ENCODE data around the gene ZBTB16. TPM values are rescaled to one million over a fixed set of nuclear protein-coding genes. Genes with fewer than 3 reads are reported as not detected.

Gene ZBTB16
- polyA plus RNA-seq, 1 donor = 2.8 TPM

DNA sequence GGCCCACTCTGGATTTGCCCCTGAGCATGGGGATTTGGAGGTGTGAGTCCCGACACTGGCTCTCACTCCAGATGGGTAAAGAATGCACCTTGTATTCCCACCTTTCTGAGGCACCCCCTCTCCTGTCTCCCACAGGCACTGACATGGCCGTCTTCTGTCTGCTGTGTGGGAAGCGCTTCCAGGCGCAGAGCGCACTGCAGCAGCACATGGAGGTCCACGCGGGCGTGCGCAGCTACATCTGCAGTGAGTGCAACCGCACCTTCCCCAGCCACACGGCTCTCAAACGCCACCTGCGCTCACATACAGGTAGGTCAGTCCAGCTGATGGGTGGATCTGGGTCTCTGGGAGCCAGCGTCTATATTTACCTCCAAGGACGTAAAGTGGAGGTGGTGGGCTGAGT is 182.5 kb downstream of the ZBTB16 start:
- WGBS (ENCODE audit: insufficient coverage, low lambda C conversion rate) = no CpG with 5 or more reads among the region's 15 CpGs
- H3K27ac ChIP-seq (ENCODE audit: low read length) = no peak overlapping the region
- H3K4me1 ChIP-seq (ENCODE audit: control insufficient read depth, insufficient read depth, low read length) = no peaks in the 10 kb centered on the region
- H3K36me3 ChIP-seq (ENCODE audit: control insufficient read depth, insufficient read depth, low read length) = no peaks in the 10 kb centered on the region
- DNase-seq = no peak
- H3K4me3 ChIP-seq (ENCODE audit: low read length) = no peak overlapping the region
- no peaks in the 10 kb centered on the region for H3K9me3 ChIP-seq (ENCODE audit: control insufficient read depth, low read depth, low read length)
- H3K27me3 ChIP-seq (ENCODE audit: control insufficient read depth, insufficient read depth, low read length) = no peaks in the 10 kb centered on the region

DNA sequence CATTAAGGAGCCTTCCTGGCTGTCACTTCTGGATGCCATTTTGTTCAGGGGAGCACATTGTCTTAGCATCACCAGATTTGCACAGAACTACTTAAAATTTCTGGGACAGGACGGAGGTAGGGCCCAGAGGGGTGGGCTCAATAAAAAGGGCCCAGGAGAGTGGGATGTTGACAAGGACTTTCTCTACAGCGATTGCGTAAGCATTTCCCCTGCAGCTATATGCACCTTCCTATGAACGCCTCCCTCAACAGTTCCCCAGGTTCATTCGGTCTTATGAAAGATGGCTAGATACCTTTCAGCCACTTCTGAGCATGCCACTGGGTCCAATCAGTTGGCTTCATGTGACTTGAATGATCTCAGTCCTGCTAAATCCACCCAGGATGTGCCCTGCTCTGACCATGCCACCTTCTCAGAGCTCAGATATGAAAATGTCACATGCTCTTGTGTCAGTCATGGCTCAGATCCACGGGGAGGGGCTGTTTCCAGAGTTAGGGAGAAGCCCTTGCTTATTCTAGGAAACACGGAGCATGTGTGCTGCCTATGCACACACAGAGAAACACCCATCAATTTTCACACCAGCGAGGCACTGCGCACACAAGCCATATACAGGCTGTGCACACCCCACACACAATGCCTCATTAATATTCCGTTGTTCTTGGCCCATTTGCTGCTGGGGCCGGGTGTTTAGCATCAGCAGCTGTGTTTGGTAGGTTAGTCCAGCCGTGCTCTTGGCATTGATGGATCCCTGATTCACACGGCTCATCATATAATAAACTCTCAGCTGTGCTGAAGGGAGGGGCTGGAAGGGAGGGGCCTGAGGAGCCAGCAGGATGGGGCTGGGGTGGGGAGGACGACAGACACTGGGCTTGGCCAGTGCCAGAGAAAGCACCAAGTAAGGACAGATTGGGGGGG is 184.2 kb downstream of the ZBTB16 start:
- Histone ChIP-seq H3K9me3 (ENCODE audit: control insufficient read depth, low read depth, low read length) (no peaks in the 10 kb centered on the region), H3K4me3 (ENCODE audit: low read length) (no peak overlapping the region), H3K36me3 (ENCODE audit: control insufficient read depth, insufficient read depth, low read length) (no peaks in the 10 kb centered on the region), H3K27ac (ENCODE audit: low read length) (no peak overlapping the region), H3K27me3 (ENCODE audit: control insufficient read depth, insufficient read depth, low read length) (no peaks in the 10 kb centered on the region), H3K4me1 (ENCODE audit: control insufficient read depth, insufficient read depth, low read length) (no peaks in the 10 kb centered on the region)
- DNase-seq = no peak
- WGBS (ENCODE audit: insufficient coverage, low lambda C conversion rate) = no CpG with 5 or more reads among the region's 14 CpGs

DNA sequence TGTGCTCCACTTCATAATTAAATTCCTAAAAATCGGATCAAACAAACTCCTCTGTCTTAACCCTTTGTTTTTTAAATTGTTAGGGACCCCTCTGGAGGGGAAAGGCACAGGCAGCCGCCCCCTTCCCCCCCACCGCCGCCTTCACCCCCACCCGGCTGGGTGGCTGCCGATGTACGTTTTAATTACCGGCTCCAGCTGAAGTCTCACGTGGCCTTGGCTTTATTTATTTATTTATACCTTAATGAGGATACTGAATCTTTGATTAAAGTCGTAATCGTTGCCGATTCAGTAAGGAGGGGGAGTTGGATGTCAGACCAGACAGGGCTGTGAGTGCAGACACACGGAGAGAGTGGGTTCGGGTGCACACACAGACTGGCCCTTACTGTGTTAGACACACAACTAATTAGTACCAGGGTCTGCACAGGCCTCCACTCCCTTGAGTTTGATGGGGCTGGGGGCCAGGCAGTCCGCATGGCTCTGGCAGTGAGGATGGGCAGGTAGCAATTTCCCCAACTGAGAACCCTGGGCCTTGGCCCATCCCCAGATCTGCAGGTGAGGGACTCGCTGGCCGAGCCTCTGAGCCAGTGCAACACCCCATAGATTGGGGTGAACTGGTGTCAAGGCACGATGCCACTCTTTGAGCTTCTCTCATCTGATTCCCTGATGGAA is 185.3 kb downstream of the ZBTB16 start:
- Histone ChIP-seq H3K27me3 (ENCODE audit: control insufficient read depth, insufficient read depth, low read length) (no peaks in the 10 kb centered on the region), H3K9me3 (ENCODE audit: control insufficient read depth, low read depth, low read length) (no peaks in the 10 kb centered on the region), H3K4me1 (ENCODE audit: control insufficient read depth, insufficient read depth, low read length) (no peaks in the 10 kb centered on the region), H3K27ac (ENCODE audit: low read length) (no peak overlapping the region), H3K36me3 (ENCODE audit: control insufficient read depth, insufficient read depth, low read length) (no peaks in the 10 kb centered on the region), H3K4me3 (ENCODE audit: low read length) (no peak overlapping the region)
- no peak for DNase-seq
- WGBS (ENCODE audit: insufficient coverage, low lambda C conversion rate) = no CpG with 5 or more reads among the region's 18 CpGs

DNA sequence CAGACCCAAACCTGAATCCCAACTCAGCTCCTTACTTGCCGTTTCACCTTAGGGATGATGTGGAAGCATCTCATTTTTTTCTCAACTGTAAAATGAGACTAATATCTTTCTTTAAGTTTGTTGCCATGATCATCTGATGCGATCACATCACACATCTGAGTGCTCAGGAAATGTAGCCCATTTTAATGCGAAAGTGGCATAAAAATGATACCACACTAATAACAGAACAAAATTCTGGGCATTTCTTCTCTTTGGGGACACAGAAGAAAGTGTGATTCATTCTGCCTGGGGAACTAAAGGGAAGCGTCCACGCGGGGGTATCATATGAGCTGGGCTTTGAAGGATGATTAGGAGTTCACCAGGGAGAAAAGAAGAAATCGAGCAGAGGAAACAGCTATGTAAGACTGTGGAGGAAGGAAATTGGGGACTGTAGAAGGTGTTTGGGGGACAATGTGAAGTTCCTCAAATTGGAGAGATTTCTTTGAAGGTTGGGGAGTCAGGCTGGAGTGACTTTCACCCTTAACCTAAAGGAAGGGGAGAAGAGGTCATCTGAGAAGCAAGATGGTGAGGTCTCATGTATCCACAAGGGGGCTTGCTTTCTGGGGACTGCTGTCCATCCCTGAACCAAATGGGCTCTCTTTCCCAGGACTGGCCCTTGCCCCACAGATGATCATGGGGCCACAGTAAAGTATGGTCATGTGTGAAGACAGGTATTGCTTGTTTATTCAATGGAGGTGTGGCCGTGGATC is 187.0 kb downstream of the ZBTB16 start:
- DNase-seq = no peak
- WGBS (ENCODE audit: insufficient coverage, low lambda C conversion rate) = 91% methylated on average over 5 of the region's 8 CpGs
- Histone ChIP-seq H3K4me3 (ENCODE audit: low read length) (no peak overlapping the region), H3K27ac (ENCODE audit: low read length) (no peak overlapping the region), H3K27me3 (ENCODE audit: control insufficient read depth, insufficient read depth, low read length) (no peaks in the 10 kb centered on the region), H3K36me3 (ENCODE audit: control insufficient read depth, insufficient read depth, low read length) (no peaks in the 10 kb centered on the region), H3K4me1 (ENCODE audit: control insufficient read depth, insufficient read depth, low read length) (no peaks in the 10 kb centered on the region), H3K9me3 (ENCODE audit: control insufficient read depth, low read depth, low read length) (no peaks in the 10 kb centered on the region)

DNA sequence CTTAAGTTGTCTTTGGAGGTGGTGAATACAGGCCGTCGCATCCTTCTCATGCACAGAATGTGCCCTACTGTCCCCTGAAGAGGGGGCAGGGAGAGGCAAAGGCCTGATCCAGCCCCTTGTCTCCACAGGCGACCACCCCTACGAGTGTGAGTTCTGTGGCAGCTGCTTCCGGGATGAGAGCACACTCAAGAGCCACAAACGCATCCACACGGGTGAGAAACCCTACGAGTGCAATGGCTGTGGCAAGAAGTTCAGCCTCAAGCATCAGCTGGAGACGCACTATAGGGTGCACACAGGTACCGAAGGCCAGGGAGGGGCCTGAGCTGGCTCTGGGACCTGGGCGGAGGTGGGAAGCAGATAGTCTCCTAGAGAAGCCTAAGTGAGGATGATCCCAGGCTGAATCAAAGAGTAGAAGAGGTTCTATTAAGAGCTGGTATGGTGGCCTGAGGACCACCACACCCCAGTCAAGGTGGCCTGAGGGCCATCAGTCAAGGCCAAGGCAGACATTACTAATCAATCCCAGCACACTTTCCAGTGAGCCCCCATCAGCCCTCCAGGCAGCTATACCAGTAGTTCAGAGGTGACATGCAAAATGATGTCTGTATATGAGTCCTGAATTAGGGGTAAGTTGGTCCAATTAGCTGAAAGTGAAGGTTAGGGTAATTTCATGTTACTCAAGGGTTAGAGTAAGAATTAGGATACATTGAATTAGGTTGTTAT is 187.7 kb downstream of the ZBTB16 start:
- no peaks in the 10 kb centered on the region for H3K4me1 ChIP-seq (ENCODE audit: control insufficient read depth, insufficient read depth, low read length)
- H3K27me3 ChIP-seq (ENCODE audit: control insufficient read depth, insufficient read depth, low read length) = no peaks in the 10 kb centered on the region
- H3K9me3 ChIP-seq (ENCODE audit: control insufficient read depth, low read depth, low read length) = no peaks in the 10 kb centered on the region
- H3K4me3 ChIP-seq (ENCODE audit: low read length) = no peak overlapping the region
- no peak for DNase-seq
- WGBS (ENCODE audit: insufficient coverage, low lambda C conversion rate) = no CpG with 5 or more reads among the region's 11 CpGs
- H3K27ac ChIP-seq (ENCODE audit: low read length) = no peak overlapping the region
- no peaks in the 10 kb centered on the region for H3K36me3 ChIP-seq (ENCODE audit: control insufficient read depth, insufficient read depth, low read length)

DNA sequence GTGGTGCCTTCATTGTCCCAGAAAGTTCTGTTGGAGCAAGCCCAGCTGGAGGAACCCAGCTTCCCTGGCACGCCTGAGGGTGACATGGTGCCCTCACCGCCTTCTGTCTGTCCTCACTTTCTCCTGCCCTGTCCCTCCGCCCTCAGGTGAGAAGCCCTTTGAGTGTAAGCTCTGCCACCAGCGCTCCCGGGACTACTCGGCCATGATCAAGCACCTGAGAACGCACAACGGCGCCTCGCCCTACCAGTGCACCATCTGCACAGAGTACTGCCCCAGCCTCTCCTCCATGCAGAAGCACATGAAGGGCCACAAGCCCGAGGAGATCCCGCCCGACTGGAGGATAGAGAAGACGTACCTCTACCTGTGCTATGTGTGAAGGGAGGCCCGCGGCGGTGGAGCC is 190.7 kb downstream of the ZBTB16 start:
- WGBS (ENCODE audit: insufficient coverage, low lambda C conversion rate) = 93% methylated on average over 4 of the region's 17 CpGs
- no peak for DNase-seq

DNA sequence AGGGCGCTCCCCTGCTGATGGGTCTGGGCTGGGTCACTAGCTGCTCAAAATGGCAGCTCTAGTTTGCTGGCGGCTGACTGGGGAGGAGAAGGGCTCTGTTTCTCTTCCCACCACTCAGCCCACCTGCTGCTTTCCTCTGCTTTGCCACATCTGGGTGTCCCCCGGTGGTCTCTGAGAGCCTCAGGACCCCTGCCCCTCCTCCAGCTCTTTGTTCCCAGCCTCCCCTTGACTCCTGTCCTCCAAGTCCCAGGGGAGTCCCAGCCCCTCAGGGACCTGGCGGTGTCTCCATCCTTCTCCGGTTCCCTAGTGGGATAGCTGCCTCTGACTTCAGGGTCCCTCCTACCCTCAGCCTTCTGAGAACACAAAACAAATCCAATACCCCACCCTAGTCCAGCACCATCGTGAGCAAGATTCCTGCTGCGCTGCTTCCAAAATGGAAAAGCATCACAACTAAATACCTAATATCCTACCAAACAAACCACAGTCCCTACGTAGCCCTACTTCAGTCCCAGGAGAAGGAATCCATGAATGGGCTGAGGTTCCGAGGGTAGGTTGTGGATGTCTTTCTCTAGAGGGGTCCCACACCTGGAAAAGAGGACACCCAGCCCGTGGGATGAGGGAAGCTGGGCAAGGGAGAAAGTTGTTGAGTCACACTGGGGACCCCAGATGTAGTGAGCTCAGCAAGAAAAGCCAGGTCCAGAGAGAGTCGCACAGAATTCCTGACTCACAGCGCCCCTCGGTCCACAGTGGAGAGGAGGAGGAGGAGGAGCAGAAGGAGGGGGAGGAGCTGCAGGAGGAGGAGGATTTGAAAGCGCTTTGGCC is 191.7 kb downstream of the ZBTB16 start:
- Histone ChIP-seq H3K4me1 (ENCODE audit: control insufficient read depth, insufficient read depth, low read length) (no peaks in the 10 kb centered on the region), H3K27ac (ENCODE audit: low read length) (no peak overlapping the region), H3K36me3 (ENCODE audit: control insufficient read depth, insufficient read depth, low read length) (no peaks in the 10 kb centered on the region), H3K4me3 (ENCODE audit: low read length) (no peak overlapping the region), H3K9me3 (ENCODE audit: control insufficient read depth, low read depth, low read length) (no peaks in the 10 kb centered on the region), H3K27me3 (ENCODE audit: control insufficient read depth, insufficient read depth, low read length) (no peaks in the 10 kb centered on the region)
- no CpG with 5 or more reads among the region's 14 CpGs for WGBS (ENCODE audit: insufficient coverage, low lambda C conversion rate)
- DNase-seq = no peak

More for the DNA sequence above, 190.7 kb downstream of the ZBTB16 start:
- Histone ChIP-seq H3K27ac (ENCODE audit: low read length) (no peak overlapping the region), H3K36me3 (ENCODE audit: control insufficient read depth, insufficient read depth, low read length) (no peaks in the 10 kb centered on the region), H3K9me3 (ENCODE audit: control insufficient read depth, low read depth, low read length) (no peaks in the 10 kb centered on the region), H3K27me3 (ENCODE audit: control insufficient read depth, insufficient read depth, low read length) (no peaks in the 10 kb centered on the region), H3K4me1 (ENCODE audit: control insufficient read depth, insufficient read depth, low read length) (no peaks in the 10 kb centered on the region), H3K4me3 (ENCODE audit: low read length) (no peak overlapping the region)

DNA sequence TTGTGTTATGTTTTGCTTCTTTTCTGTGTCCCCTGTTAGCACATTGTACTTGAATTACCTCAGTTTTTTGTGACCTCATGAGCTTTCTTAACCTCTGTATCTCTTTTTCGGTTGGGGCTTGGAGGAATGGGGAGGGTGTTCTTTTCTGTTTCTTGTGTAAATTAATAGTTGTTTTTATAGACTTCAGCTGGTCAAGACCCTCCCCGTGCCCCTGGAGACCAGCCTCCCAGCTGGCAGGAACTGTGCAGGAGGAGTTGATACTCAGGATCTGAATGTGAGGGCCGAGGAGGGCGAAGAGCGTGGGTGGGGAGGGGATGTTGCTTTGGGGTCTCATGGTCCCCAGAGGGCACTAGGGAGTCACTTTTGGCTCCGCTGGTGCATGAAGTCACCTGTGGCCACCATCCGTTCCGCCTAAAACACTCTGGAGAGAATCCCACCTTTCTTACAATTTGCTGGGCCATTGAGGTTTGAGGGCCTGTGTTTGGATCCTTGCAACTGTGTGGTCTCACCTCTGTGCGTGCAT is 192.4 kb downstream of the ZBTB16 start:
- DNase-seq = no peak
- H3K4me3 ChIP-seq (ENCODE audit: low read length) = no peak overlapping the region
- H3K27me3 ChIP-seq (ENCODE audit: control insufficient read depth, insufficient read depth, low read length) = no peaks in the 10 kb centered on the region
- no peaks in the 10 kb centered on the region for H3K4me1 ChIP-seq (ENCODE audit: control insufficient read depth, insufficient read depth, low read length)
- H3K36me3 ChIP-seq (ENCODE audit: control insufficient read depth, insufficient read depth, low read length) = no peaks in the 10 kb centered on the region
- WGBS (ENCODE audit: insufficient coverage, low lambda C conversion rate) = no CpG with 5 or more reads among the region's 9 CpGs
- no peaks in the 10 kb centered on the region for H3K9me3 ChIP-seq (ENCODE audit: control insufficient read depth, low read depth, low read length)
- no peak overlapping the region for H3K27ac ChIP-seq (ENCODE audit: low read length)

DNA sequence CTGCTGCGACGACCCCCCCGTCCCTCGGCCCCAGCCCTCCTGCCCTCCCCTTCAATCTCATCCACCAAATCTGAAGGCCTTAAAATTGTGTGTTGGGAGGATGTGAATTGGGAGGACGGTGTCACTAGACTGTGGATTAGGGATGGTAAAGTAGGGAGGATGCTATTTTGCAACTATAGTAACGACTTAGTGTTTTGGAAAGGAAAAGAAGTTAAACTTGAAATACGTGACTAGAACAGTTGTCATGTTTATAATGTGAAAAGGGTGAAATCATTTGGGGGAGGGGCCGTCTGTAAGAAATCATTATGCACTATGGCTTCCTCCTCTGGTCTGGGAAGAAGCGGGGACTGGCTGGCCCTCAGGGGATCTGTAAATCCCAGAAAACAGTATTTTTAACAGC is 193.3 kb downstream of the ZBTB16 start:
- H3K27me3 ChIP-seq (ENCODE audit: control insufficient read depth, insufficient read depth, low read length) = no peaks in the 10 kb centered on the region
- WGBS (ENCODE audit: insufficient coverage, low lambda C conversion rate) = 84% methylated on average over 3 of the region's 9 CpGs
- H3K4me1 ChIP-seq (ENCODE audit: control insufficient read depth, insufficient read depth, low read length) = peaks cover 5% of the 10 kb centered on the region
- no peak for DNase-seq
- H3K9me3 ChIP-seq (ENCODE audit: control insufficient read depth, low read depth, low read length) = no peaks in the 10 kb centered on the region
- no peak overlapping the region for H3K27ac ChIP-seq (ENCODE audit: low read length)
- H3K36me3 ChIP-seq (ENCODE audit: control insufficient read depth, insufficient read depth, low read length) = no peaks in the 10 kb centered on the region
- no peak overlapping the region for H3K4me3 ChIP-seq (ENCODE audit: low read length)
